ENCODE results near the gene CRB3.
"Not testable (repeated sequence)": the region's sequence is repeated elsewhere in the genome, so short reads cannot be mapped to it uniquely, and the experiment has no call there.

CRB3 gene

GRCh38 chr19:6464070-6464873 lies at the start of gene CRB3:
CRB3 (plus strand) TSS chr19:6464271; CDS start chr19:6464702, 431 bp downstream.
- no peak for DNase-seq (ENCODE audit: low read depth in 2 of 2)

GRCh38 chr19:6414793-6415590 lies 49.1 kb upstream of the CRB3 start:
- DNase-seq (ENCODE audit: low read depth in 2 of 2): no peak

GRCh38 chr19:6415591-6416190 lies 48.4 kb upstream of the CRB3 start:
- DNase-seq (ENCODE audit: low read depth in 2 of 2): no peak

GRCh38 chr19:6416658-6417405 lies 47.2 kb upstream of the CRB3 start:
- DNase-seq (ENCODE audit: low read depth in 2 of 2): no peak

- DNase-seq (ENCODE audit: low read depth in 2 of 2): no peak
Observed at GRCh38 chr19:6417713-6418561, 46.1 kb upstream of the CRB3 start.

- no peak for DNase-seq (ENCODE audit: low read depth in 2 of 2)
Observed at GRCh38 chr19:6418562-6418932, 45.5 kb upstream of the CRB3 start.

GRCh38 chr19:6421075-6422014 lies 42.7 kb upstream of the CRB3 start:
- DNase-seq (ENCODE audit: low read depth in 2 of 2): no peak

- DNase-seq (ENCODE audit: low read depth in 2 of 2): no peak
Observed at GRCh38 chr19:6423499-6424194, 40.4 kb upstream of the CRB3 start.

- DNase-seq (ENCODE audit: low read depth in 2 of 2): peak in 1 of 2 donors; percentile 36
Observed at GRCh38 chr19:6424195-6424938, 39.7 kb upstream of the CRB3 start, which contains the start of gene KHSRP. KHSRP (minus strand) TSS chr19:6424811; CDS start chr19:6424701, 110 bp downstream.

- peak; percentile 99 to 100 for DNase-seq (ENCODE audit: low read depth in 2 of 2)
Observed at GRCh38 chr19:6424939-6425731, 38.9 kb upstream of the CRB3 start.

- no peak for DNase-seq (ENCODE audit: low read depth in 2 of 2)
Observed at GRCh38 chr19:6425732-6426620, 38.1 kb upstream of the CRB3 start.

GRCh38 chr19:6427131-6427530 lies 36.9 kb upstream of the CRB3 start:
- DNase-seq (ENCODE audit: low read depth in 2 of 2): no peak

- DNase-seq (ENCODE audit: low read depth in 2 of 2): not testable (repeated sequence)
Observed at GRCh38 chr19:6428692-6429418, 35.2 kb upstream of the CRB3 start.

GRCh38 chr19:6429419-6430221 lies 34.5 kb upstream of the CRB3 start:
- no peak for DNase-seq (ENCODE audit: low read depth in 2 of 2)

GRCh38 chr19:6431891-6432290 lies 32.2 kb upstream of the CRB3 start:
- no peak for DNase-seq (ENCODE audit: low read depth in 2 of 2)

All from stimulated activated CD8-positive, alpha-beta memory T cell treated with anti-CD3 and anti-CD28 coated beads, Interleukin-7, amount 100 ng/mL, for 4 hours (primary cell).